Omental fat pad (tissue), 4 donors: ENCODE results near the gene FOLR1. TPM values are rescaled to one million over a fixed set of nuclear protein-coding genes. Genes with fewer than 3 reads are reported as not detected.
A peak's percentile ranks its signal among the peaks of the same experiment; 100 is the strongest.

Source experiments
- ATAC-seq: fragments of 150-250 bp; one replicate; pipeline ENCODE4 v1.9.1; 2016; ENCODE audit warnings: mild to moderate bottlenecking, moderate library complexity; ENCODE audit not compliant: low FRiP score
- DNase-seq: peaks from one replicate; pipeline ENCODE4 v3.0.0-alpha.2; 2019; ENCODE audit warnings: low spot score
- total RNA-seq, 4 donors: library from RNA; depleted of rRNA; stranded (reverse); fragments of >200 nt; gene quantifications; one replicate each; pipeline ENCODE4 v1.1.0, GENCODE V29; 2016
- TF ChIP-seq, protein P1 (sequence below), 3 donors: fragments of 450-650 bp; IDR thresholded peaks; one replicate each; pipeline ENCODE4 v1.5.1; 2016 to 2017; ENCODE audit warnings: antibody characterized with exemption in 3 of 3, mild to moderate bottlenecking in 3 of 3, moderate library complexity in 2 of 3

The FOLR1 gene
- total RNA-seq, 4 donors from 2014 or later = not detected

DNA sequence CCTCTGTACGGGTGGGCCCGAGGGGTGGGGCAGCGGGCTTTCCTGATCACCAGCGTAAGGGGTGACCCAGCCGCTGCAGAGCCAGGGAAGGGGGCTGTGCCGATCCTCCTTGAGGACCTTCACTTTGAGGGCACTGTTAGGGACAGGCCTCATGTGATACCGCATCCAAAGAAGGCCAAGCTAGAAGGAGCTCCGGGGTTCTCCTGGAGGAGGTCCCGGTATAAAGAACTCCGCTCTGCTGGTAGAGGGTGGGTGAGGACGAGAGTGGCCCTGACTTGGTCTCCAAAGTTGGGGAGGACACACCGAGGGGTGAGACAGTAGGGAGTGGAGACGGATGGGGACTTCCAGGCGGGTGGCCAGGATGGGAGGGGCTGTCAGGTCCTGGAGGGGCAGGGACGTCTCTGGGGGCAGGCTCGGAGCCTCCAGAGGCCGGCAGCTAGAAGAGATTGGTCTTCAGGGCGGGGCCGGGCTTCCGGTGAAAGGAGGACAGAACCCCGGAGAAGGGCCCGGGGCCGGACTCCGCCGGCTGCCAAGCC, 47.4 kb downstream of the FOLR1 start:
- peak; percentile 57 for ATAC-seq
- no peak for DNase-seq
- TF ChIP-seq, protein P1, sequence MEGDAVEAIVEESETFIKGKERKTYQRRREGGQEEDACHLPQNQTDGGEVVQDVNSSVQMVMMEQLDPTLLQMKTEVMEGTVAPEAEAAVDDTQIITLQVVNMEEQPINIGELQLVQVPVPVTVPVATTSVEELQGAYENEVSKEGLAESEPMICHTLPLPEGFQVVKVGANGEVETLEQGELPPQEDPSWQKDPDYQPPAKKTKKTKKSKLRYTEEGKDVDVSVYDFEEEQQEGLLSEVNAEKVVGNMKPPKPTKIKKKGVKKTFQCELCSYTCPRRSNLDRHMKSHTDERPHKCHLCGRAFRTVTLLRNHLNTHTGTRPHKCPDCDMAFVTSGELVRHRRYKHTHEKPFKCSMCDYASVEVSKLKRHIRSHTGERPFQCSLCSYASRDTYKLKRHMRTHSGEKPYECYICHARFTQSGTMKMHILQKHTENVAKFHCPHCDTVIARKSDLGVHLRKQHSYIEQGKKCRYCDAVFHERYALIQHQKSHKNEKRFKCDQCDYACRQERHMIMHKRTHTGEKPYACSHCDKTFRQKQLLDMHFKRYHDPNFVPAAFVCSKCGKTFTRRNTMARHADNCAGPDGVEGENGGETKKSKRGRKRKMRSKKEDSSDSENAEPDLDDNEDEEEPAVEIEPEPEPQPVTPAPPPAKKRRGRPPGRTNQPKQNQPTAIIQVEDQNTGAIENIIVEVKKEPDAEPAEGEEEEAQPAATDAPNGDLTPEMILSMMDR (IDR thresholded peaks at IDR 0.05) = no peak

DNA sequence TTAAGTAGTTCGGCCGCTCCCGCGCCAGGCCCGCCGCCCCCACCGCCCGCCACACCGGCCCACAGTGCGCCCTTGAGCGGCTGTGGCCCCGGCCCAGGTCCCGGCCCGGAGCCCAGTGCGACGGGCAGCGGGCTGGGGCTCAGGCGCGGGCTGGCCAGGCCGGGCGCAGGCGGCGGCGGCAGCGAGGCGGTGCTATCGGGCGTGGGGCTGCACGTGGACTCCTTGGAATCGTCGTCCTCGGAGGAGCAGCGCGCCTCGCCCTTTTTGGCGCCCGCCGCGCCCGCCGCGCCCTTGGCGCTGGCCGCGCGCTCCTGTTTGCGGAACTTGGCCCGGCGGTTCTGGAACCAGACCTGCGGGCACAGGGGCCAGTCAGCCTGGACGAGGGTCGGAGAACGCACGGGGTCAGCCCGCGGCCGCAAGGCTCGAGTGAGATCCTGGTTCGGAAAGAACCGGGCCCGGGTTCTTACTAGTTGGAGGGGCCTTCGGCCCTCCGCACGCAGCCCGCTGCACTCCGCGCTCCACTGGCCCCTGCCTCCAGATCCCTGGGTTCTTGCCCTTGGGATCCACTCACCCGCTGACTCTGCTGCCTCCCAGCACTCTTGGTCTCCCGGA, 48.0 kb downstream of the FOLR1 start:
- TF ChIP-seq, protein P1 (IDR thresholded peaks at IDR 0.05) = no peak
- DNase-seq = no peak

DNA sequence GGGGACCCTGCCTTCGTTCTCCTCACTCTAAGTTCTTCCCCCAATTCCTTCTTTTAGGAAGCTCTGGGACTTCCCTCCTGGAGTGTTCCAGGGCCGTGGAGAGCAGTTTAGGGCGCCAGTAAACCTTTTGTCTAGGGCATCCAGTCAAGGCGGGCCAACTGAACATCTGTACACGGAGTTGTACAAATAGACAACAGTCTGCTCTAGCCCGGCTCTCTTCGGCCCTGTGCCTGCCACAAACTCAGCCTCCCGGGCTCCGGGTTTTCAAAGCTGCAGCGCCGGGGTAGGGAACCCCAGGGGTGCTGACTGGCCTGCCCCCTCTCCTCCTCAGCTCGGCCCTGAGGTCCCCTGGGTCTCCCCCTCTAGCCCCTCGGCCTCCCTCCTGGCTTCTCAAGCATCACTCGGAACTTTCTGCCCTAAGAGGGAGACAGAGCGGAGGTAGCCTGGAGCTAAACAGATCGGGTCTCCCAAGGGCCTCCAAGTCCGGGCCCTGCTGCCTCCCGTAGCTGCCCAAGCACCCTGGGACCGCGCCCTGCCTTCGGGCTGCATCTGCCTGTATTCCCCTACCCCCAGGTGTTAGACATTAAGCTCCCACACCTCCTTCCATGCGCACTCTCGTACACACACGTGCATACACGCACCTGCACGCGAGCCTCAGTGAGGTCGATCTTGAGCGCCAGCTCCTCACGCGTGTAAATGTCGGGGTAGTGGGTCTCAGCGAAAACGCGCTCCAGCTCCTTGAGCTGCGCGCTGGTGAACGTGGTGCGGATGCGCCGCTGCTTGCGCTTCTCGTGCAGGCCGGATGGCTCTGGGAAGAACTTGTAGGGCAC, 48.7 kb downstream of the FOLR1 start:
- ATAC-seq (peak; percentile 3), DNase-seq (no peak)
- TF ChIP-seq, protein P1 (IDR thresholded peaks at IDR 0.05) = no peak

More for the DNA sequence above, 48.0 kb downstream of the FOLR1 start:
- peak; percentile 63 for ATAC-seq

DNA sequence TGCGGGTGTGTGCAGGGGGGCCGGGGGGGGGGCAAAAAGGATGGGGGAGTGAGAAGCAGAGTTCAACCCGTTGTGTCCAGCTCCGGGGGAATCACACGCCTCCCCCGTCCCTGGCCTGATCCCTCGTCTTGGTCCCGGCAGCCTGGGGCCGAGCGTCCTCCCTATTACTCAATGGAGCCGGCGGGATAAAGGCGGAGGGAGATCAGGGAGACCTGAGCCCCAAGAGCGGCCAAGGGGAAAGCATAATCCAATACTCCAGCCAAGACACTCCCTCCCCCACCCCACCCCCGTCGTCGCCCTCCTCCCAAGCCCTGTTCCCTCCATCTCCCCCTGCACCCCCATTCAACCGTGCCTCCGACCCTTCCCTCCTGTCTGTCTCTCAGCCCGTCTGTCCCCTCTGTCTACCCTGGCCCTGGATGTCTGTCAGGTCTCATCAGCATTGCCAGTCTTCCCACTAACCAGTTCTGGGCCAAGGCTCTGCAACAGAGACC, 49.4 kb downstream of the FOLR1 start:
- ATAC-seq (no peak), DNase-seq (no peak)
- TF ChIP-seq, protein P1 (IDR thresholded peaks at IDR 0.05) = no peak

DNA sequence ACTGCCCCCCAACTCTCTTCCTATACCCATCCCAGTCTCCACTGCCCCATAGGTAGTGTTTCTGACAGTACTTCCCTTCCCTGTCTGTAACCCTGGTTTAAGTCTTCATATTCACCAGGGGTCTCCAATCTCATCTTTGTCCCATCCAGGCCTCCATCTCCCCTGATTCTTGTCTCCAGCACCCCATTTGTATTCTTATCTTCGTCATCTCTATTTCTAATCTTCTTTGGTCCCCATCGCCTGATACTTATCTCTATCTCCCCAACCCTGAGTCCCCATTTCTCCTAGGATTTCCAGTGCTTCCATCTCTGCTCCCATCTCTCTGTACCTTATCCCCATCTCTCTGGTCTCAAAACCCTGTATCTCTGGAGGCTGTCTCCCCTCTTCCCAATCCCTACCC, 50.2 kb downstream of the FOLR1 start:
- TF ChIP-seq, protein P1 (IDR thresholded peaks at IDR 0.05) = no peak
- DNase-seq = no peak
- no peak for ATAC-seq

DNA sequence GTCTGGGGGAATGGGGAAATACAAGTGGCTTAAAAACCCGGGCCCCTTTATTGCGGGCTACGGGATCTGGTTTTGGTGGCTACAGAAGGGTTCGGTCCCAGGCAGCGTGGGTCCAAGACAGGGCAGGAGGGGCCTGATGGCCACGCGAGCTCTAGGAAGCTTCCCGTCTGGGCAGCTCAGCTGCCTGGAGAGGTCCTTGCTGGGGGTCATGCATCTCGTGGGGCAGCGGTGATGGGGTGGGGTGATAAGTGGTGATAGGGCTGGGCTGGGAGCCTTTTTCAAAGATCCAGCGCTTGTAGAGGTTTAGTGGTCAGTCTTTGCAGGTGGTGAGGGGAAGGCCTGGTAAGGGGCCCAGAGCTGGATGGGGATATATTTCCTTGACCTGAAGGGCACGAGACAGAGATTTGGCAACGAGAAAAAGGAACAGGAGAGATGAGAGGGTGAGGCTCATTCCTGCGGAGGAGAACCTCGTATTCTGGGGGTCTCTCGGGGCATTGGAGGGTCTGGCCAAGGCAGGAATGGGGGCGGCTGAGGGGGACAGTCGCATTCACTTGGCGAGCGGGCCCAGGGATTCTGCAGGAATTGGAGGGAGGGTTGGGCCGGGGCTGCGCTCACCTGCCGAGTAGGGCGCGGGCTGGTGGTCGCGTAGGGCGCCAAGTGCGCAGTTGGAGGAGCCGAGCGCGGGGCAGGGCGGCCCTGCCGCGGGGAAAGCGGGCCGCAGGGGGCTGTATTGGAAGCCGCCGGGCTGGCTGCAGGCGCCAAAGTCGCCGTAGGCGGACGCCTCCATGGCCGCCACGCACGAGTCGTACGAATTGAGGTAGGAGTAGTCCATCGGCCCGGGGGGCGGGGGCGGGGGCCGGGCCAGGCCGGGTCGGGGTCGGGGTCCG, 51.5 kb downstream of the FOLR1 start:
- TF ChIP-seq, protein P1 (IDR thresholded peaks at IDR 0.05) = no peak
- DNase-seq (no peak), ATAC-seq (no peak)
